HUES48 (cell line): ENCODE results near the gene LAMA5.

Experiments
- H3K27ac ChIP-seq: one replicate; pipeline ENCODE4 v1.7.0; 2013; ENCODE audit warnings: low read depth, low read length, inconsistent platforms
- H3K27me3 ChIP-seq: 2 replicates; pipeline ENCODE4 v1.6.1; 2013; ENCODE audit warnings: mild to moderate bottlenecking, low read length; ENCODE audit not compliant: control insufficient read depth, insufficient read depth
- H3K36me3 ChIP-seq: 2 replicates; pipeline ENCODE4 v1.6.1; 2013; ENCODE audit warnings: low read length; ENCODE audit not compliant: control insufficient read depth, insufficient read depth
- H3K4me1 ChIP-seq: 2 replicates; pipeline ENCODE4 v1.6.1; 2013; ENCODE audit warnings: mild to moderate bottlenecking, low read length; ENCODE audit not compliant: control insufficient read depth, insufficient read depth
- H3K4me3 ChIP-seq: 2 replicates; pipeline ENCODE4 v1.5.1; 2013; ENCODE audit warnings: mild to moderate bottlenecking, low read depth, low read length
- H3K9ac ChIP-seq: 2 replicates; pipeline ENCODE4 v1.6.1; 2013; ENCODE audit warnings: mild to moderate bottlenecking, low read depth, low read length, moderate library complexity
- H3K9me3 ChIP-seq: 2 replicates; pipeline ENCODE4 v1.6.1; 2013; ENCODE audit warnings: low read length; ENCODE audit not compliant: control insufficient read depth, insufficient read depth

Gene LAMA5, protein sequence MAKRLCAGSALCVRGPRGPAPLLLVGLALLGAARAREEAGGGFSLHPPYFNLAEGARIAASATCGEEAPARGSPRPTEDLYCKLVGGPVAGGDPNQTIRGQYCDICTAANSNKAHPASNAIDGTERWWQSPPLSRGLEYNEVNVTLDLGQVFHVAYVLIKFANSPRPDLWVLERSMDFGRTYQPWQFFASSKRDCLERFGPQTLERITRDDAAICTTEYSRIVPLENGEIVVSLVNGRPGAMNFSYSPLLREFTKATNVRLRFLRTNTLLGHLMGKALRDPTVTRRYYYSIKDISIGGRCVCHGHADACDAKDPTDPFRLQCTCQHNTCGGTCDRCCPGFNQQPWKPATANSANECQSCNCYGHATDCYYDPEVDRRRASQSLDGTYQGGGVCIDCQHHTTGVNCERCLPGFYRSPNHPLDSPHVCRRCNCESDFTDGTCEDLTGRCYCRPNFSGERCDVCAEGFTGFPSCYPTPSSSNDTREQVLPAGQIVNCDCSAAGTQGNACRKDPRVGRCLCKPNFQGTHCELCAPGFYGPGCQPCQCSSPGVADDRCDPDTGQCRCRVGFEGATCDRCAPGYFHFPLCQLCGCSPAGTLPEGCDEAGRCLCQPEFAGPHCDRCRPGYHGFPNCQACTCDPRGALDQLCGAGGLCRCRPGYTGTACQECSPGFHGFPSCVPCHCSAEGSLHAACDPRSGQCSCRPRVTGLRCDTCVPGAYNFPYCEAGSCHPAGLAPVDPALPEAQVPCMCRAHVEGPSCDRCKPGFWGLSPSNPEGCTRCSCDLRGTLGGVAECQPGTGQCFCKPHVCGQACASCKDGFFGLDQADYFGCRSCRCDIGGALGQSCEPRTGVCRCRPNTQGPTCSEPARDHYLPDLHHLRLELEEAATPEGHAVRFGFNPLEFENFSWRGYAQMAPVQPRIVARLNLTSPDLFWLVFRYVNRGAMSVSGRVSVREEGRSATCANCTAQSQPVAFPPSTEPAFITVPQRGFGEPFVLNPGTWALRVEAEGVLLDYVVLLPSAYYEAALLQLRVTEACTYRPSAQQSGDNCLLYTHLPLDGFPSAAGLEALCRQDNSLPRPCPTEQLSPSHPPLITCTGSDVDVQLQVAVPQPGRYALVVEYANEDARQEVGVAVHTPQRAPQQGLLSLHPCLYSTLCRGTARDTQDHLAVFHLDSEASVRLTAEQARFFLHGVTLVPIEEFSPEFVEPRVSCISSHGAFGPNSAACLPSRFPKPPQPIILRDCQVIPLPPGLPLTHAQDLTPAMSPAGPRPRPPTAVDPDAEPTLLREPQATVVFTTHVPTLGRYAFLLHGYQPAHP (N-terminal part only)

DNA sequence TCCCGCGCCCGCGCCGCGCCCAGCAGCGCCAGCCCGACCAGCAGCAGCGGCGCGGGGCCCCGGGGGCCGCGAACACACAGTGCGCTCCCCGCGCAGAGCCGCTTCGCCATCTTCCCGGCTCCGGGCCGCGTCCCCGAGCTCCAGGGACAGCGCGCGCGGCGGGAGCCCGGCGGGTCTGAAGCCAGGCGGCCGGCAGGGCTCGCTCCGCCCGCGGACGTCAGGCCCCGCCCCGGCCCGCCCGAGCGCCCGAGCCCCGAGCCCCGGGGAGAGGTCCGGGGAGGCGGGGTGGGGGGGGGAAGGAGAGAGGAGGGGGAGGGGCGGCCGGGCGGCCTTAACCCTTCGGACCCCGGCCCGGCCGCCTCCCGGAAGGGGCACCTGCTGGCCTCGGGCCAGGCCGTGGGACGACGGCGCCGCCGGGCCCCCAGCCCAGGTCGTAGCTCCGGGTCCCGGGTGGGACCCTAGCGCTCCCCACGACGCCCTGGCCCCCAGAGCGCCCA is at the start of gene LAMA5:
Gene LAMA5 (minus strand): TSS at position 177 of the 497 bp plus-strand sequence. CDS start 67 bp downstream, at position 110.
- Histone ChIP-seq H3K9ac (peak within 1 kb of the TSS; percentile 69), H3K9me3 (no peaks in the 10 kb centered on the region), H3K27ac (peak within 1 kb of the TSS; percentile 78), H3K4me1 (peaks cover 59% of the 10 kb centered on the region), H3K4me3 (peak within 1 kb of the TSS; percentile 70), H3K36me3 (no peaks in the 10 kb centered on the region), H3K27me3 (no peaks in the 10 kb centered on the region)

DNA sequence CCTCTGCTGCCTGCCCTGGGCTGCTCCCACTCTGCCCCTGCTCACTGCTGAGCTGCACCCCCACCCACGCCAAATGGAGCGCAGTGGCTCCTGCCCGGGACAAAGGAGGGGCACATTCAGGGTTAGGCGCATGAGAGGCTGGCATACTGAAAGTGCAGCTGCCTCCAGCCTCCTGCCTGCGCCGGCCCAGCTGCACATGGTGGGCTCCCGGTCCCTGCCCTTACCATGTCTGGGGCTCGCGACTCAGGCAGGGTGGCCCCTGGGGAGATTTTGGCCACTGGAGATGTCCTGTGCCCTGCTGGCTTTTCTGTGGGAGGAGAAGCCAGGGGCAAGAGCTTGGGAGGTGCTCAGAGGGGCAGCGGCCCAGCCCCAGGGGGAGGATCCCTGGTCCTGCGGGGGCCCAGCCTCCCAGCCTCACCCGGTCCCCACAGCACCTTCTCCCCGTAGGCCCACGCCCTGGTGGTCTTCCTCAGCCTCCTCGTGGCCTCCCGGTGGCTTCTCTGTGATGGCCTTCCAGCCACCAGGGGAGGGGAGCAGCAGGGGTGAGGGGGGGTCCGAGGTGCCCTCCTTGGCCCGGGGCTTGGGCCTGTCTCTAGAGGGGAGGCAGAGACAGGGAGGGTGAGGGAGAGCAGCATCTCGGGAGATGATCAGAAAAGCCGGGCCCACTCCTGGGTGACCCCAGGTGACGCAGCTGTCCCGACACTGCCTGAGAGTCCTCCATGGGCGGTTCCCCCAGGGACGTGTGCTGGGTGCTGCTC is 48.4 kb upstream of the LAMA5 start:
- Histone ChIP-seq H3K27ac (no peak overlapping the region), H3K27me3 (no peaks in the 10 kb centered on the region), H3K9ac (no peak overlapping the region), H3K4me3 (no peak overlapping the region), H3K4me1 (no peaks in the 10 kb centered on the region), H3K9me3 (no peaks in the 10 kb centered on the region), H3K36me3 (no peaks in the 10 kb centered on the region)

- H3K27me3 ChIP-seq = no peaks in the 10 kb centered on the region
Observed at GRCh38 chr20:62413896-62414481, 46.9 kb upstream of the LAMA5 start.

GRCh38 chr20:62413025-62413570 is 46.0 kb upstream of the LAMA5 start:
- no peaks in the 10 kb centered on the region for H3K36me3 ChIP-seq
- H3K27ac ChIP-seq = no peak overlapping the region
- no peak overlapping the region for H3K9ac ChIP-seq
- H3K4me1 ChIP-seq = no peaks in the 10 kb centered on the region
- no peak overlapping the region for H3K4me3 ChIP-seq
- peaks cover 2% of the 10 kb centered on the region; the same call in 1 of the 2 replicates for H3K27me3 ChIP-seq
- no peaks in the 10 kb centered on the region for H3K9me3 ChIP-seq

More at GRCh38 chr20:62413896-62414481, 46.9 kb upstream of the LAMA5 start:
- Histone ChIP-seq H3K9me3 (no peaks in the 10 kb centered on the region), H3K4me1 (no peaks in the 10 kb centered on the region), H3K9ac (no peak overlapping the region), H3K36me3 (no peaks in the 10 kb centered on the region), H3K4me3 (no peak overlapping the region), H3K27ac (no peak overlapping the region)

- Histone ChIP-seq H3K4me1 (no peaks in the 10 kb centered on the region; the same call in 1 of the 2 replicates), H3K9ac (no peak overlapping the region)
Observed at GRCh38 chr20:62412194-62413024, 45.3 kb upstream of the LAMA5 start.

GRCh38 chr20:62411479-62412193 is 44.5 kb upstream of the LAMA5 start:
- no peak overlapping the region for H3K4me3 ChIP-seq
- H3K9ac ChIP-seq = no peak overlapping the region

More at GRCh38 chr20:62412194-62413024, 45.3 kb upstream of the LAMA5 start:
- no peaks in the 10 kb centered on the region for H3K36me3 ChIP-seq
- H3K27me3 ChIP-seq = peaks cover 6% of the 10 kb centered on the region; the same call in 1 of the 2 replicates
- H3K4me3 ChIP-seq = no peak overlapping the region
- H3K27ac ChIP-seq = no peak overlapping the region
- H3K9me3 ChIP-seq = no peaks in the 10 kb centered on the region

GRCh38 chr20:62410746-62411478 is 43.8 kb upstream of the LAMA5 start:
- Histone ChIP-seq H3K36me3 (no peaks in the 10 kb centered on the region), H3K27me3 (peaks cover 6% of the 10 kb centered on the region; the same call in 1 of the 2 replicates), H3K4me1 (peaks cover 6% of the 10 kb centered on the region; the same call in 1 of the 2 replicates), H3K9ac (no peak overlapping the region), H3K27ac (no peak overlapping the region), H3K4me3 (no peak overlapping the region), H3K9me3 (no peaks in the 10 kb centered on the region)

More at GRCh38 chr20:62411479-62412193, 44.5 kb upstream of the LAMA5 start:
- no peaks in the 10 kb centered on the region for H3K9me3 ChIP-seq
- peaks cover under 1% of the 10 kb centered on the region; the same call in 1 of the 2 replicates for H3K4me1 ChIP-seq
- H3K36me3 ChIP-seq = no peaks in the 10 kb centered on the region
- H3K27ac ChIP-seq = no peak overlapping the region
- peaks cover 6% of the 10 kb centered on the region; the same call in 1 of the 2 replicates for H3K27me3 ChIP-seq
